GM19023 (cell line): Measurements from ENCODE around the gene UNKL.

Experiments
- ATAC-seq: cut with Tn5 transposase; IDR thresholded peaks from one replicate; pipeline ENCODE4 v1.9.1; 2021; ENCODE audit warnings: mild to moderate bottlenecking, moderate library complexity; ENCODE audit not compliant: unreplicated experiment

The UNKL gene

GRCh38 chr16:1356061-1356900 lies 58.2 kb downstream of the UNKL start:
- no peak for ATAC-seq

GRCh38 chr16:1355591-1355990 lies 58.9 kb downstream of the UNKL start:
- ATAC-seq: no peak

GRCh38 chr16:1354815-1355540 lies 59.5 kb downstream of the UNKL start:
- no peak for ATAC-seq

GRCh38 chr16:1351582-1352362 lies 62.7 kb downstream of the UNKL start, which contains the start of the genes GNPTG and TSR3:
Gene GNPTG (plus strand): TSS chr16:1351931. CDS start chr16:1351966, 35 bp downstream.
Gene TSR3 (minus strand): TSS chr16:1351878. CDS start chr16:1351804, 74 bp downstream.
- ATAC-seq: peak; percentile 71

GRCh38 chr16:1351215-1351581 lies 63.3 kb downstream of the UNKL start:
- peak; percentile 8 for ATAC-seq

GRCh38 chr16:1350691-1351090 lies 63.8 kb downstream of the UNKL start:
- ATAC-seq: no peak

- ATAC-seq: no peak
Observed at GRCh38 chr16:1349951-1350350, 64.6 kb downstream of the UNKL start.

GRCh38 chr16:1349351-1349750 lies 65.2 kb downstream of the UNKL start:
- ATAC-seq: no peak

- no peak for ATAC-seq
Observed at GRCh38 chr16:1348926-1349325, 65.6 kb downstream of the UNKL start.

- ATAC-seq: no peak
Observed at GRCh38 chr16:1348441-1348840, 66.1 kb downstream of the UNKL start.

GRCh38 chr16:1347962-1348361 lies 66.5 kb downstream of the UNKL start:
- no peak for ATAC-seq

- no peak for ATAC-seq
Observed at GRCh38 chr16:1347286-1347855, 67.1 kb downstream of the UNKL start.

- ATAC-seq: no peak
Observed at GRCh38 chr16:1346422-1347285, 67.8 kb downstream of the UNKL start.

GRCh38 chr16:1345651-1346421 lies 68.7 kb downstream of the UNKL start:
- no peak for ATAC-seq

- ATAC-seq: no peak
Observed at GRCh38 chr16:1345087-1345486, 69.4 kb downstream of the UNKL start.

GRCh38 chr16:1344499-1344898 lies 70.0 kb downstream of the UNKL start:
- ATAC-seq: no peak

GRCh38 chr16:1343428-1344242 lies 70.9 kb downstream of the UNKL start:
- no peak for ATAC-seq
